BJ (cell line): ENCODE data around the gene ADTRP. TPM values are rescaled to one million over a fixed set of nuclear protein-coding genes. Genes with fewer than 3 reads are reported as not detected.

Experiments
- CTCF ChIA-PET: fragments of 350-600 bp; formaldehyde crosslinking; extraction: SDS; loops from one replicate; lab custom pipeline; 2021; ENCODE audit warnings: antibody characterized with exemption, inconsistent platforms; lab: Yijun Ruan, JAX
- POLR2A ChIA-PET: fragments of 300-600 bp; sonication (Branson Sonifier 250); formaldehyde crosslinking; extraction: SDS; loops from one replicate; lab custom pipeline; 2021; ENCODE audit warnings: antibody characterized with exemption; lab: Charles Lee
- DNase-seq: peaks from one replicate; pipeline ENCODE4 v3.0.0-alpha.2; 2011; ENCODE audit warnings: low read depth
- H3K27me3 ChIP-seq: 2 replicates; pipeline ENCODE4 v1.6.0; 2011; ENCODE audit warnings: low read length; ENCODE audit not compliant: control insufficient read depth, insufficient read depth
- H3K36me3 ChIP-seq: 2 replicates; pipeline ENCODE4 v1.5.1; 2011; ENCODE audit warnings: low read length; ENCODE audit not compliant: control insufficient read depth, insufficient read depth
- H3K4me3 ChIP-seq: 2 replicates; pipeline ENCODE4 v1.5.1; 2011; ENCODE audit warnings: low read depth, mild to moderate bottlenecking, control low read depth, low read length
- CTCF ChIP-seq: IDR thresholded peaks from 2 replicates; pipeline ENCODE4 v1.5.1; 2011; ENCODE audit warnings: low read depth, mild to moderate bottlenecking, control low read depth, inconsistent platforms, low read length, moderate library complexity; ENCODE audit not compliant: insufficient read depth
- polyA plus RNA-seq: library from polyadenylated mRNA; depleted of rRNA; stranded (reverse); fragments of >200 nt; gene quantifications from 2 replicates; pipeline ENCODE4 v1.2.3, GENCODE V29; 2011

The ADTRP gene
- polyA plus RNA-seq, 1 experiment, result 0.58 TPM

GRCh38 chr6:11710311-11710761 lies 68.3 kb downstream of the ADTRP start:
- ChIA-PET POLR2A (no interaction called here), CTCF (interaction anchor here (1.0 to 1.3 kb wide), 2 partner anchors 9 to 23 kb away, joined by 3 to 4 read pairs; no protein-coding TSS in a partner anchor)
- DNase-seq, result no peak

GRCh38 chr6:11706171-11706570 lies 72.4 kb downstream of the ADTRP start:
- CTCF ChIA-PET, result no interaction called here

More at GRCh38 chr6:11710311-11710761, 68.3 kb downstream of the ADTRP start:
- Histone ChIP-seq H3K36me3 (no peaks in the 10 kb centered on the region), H3K27me3 (no peaks in the 10 kb centered on the region), H3K4me3 (no peak overlapping the region)
- no peak for TF ChIP-seq CTCF

GRCh38 chr6:11705483-11705882 lies 73.1 kb downstream of the ADTRP start:
- ChIA-PET CTCF (no interaction called here), POLR2A (no interaction called here)
- no peaks in the 10 kb centered on the region for H3K36me3 ChIP-seq
- no peak for TF ChIP-seq CTCF
- DNase-seq, result no peak
- H3K27me3 ChIP-seq, result no peaks in the 10 kb centered on the region
- H3K4me3 ChIP-seq, result no peak overlapping the region

More at GRCh38 chr6:11706171-11706570, 72.4 kb downstream of the ADTRP start:
- H3K27me3 ChIP-seq, result no peaks in the 10 kb centered on the region
- POLR2A ChIA-PET, result no interaction called here
- H3K36me3 ChIP-seq, result no peaks in the 10 kb centered on the region
- TF ChIP-seq CTCF, result no peak
- H3K4me3 ChIP-seq, result no peak overlapping the region
- no peak for DNase-seq

GRCh38 chr6:11705069-11705468 lies 73.5 kb downstream of the ADTRP start:
- Histone ChIP-seq H3K36me3 (no peaks in the 10 kb centered on the region), H3K27me3 (no peaks in the 10 kb centered on the region), H3K4me3 (no peak overlapping the region)
- TF ChIP-seq CTCF, result no peak
- DNase-seq, result no peak
- ChIA-PET CTCF (interaction anchor here (0.7 kb wide), 2 partner anchors 10 to 13 kb away, joined by 3 to 4 read pairs; no protein-coding TSS in a partner anchor), POLR2A (no interaction called here)

- CTCF ChIA-PET, result no interaction called here
- Histone ChIP-seq H3K27me3 (no peaks in the 10 kb centered on the region), H3K36me3 (no peaks in the 10 kb centered on the region), H3K4me3 (no peak overlapping the region)
- no peak for DNase-seq
- POLR2A ChIA-PET, result no interaction called here
- no peak for TF ChIP-seq CTCF
These were observed 74.9 kb downstream of the ADTRP start for GRCh38 chr6:11703725-11704124.
